Measurements from ENCODE around the gene PDE11A.

DNA sequence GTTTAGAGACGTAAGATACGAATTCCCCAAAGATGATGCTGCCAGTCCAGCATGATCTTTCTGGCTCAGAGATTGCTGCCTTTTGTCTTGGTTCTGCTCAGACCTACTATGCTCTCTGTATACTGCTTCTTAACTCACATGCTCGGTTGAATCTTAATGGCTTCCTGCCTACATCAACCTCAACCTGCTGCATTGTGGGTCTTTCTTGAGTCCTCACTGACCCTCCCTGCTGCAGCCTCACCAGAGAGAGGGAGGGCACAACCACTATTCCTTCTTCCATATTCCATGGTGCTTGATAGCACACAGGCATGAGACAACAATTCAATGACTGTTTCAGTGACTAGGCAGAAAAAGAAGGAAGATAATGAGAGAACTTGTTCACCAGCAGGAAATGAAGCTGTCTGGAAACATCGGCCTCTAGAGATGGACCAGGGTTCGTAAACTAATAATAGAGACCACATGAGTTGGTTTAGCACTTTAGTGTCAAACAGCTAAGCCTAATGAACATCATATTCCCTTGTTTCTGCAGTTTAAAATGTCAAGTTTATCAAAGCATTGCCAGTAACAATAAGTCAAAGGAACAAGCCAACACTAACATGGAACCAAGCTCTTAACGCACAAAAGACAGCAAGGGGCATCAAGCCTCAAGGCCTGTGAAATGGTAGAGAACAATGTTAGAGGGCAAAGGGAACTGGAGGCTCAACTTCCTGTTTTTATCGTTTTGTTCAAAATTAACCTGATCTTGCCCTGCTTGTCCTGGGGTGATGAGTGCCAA, 333.9 kb downstream of the PDE11A start:
- TF ChIP-seq, protein P1, sequence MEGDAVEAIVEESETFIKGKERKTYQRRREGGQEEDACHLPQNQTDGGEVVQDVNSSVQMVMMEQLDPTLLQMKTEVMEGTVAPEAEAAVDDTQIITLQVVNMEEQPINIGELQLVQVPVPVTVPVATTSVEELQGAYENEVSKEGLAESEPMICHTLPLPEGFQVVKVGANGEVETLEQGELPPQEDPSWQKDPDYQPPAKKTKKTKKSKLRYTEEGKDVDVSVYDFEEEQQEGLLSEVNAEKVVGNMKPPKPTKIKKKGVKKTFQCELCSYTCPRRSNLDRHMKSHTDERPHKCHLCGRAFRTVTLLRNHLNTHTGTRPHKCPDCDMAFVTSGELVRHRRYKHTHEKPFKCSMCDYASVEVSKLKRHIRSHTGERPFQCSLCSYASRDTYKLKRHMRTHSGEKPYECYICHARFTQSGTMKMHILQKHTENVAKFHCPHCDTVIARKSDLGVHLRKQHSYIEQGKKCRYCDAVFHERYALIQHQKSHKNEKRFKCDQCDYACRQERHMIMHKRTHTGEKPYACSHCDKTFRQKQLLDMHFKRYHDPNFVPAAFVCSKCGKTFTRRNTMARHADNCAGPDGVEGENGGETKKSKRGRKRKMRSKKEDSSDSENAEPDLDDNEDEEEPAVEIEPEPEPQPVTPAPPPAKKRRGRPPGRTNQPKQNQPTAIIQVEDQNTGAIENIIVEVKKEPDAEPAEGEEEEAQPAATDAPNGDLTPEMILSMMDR (IDR thresholded peaks at IDR 0.05): no peak
- no peak for TF ChIP-seq POLR2A (IDR thresholded peaks at IDR 0.05)

All from esophagus squamous epithelium (tissue), 4 donors.